Measurements from ENCODE around the gene UNC5A.

Gene UNC5A

GRCh38 chr5:176774216-176775171, 35.9 kb upstream of the UNC5A start:
- no peaks in the 10 kb centered on the region for H3K9me3 ChIP-seq (ENCODE audit: control insufficient read depth, insufficient read depth, low read depth, low read length)
- no peaks in the 10 kb centered on the region; the same call in 1 of the 2 replicates for H3K27me3 ChIP-seq (ENCODE audit: control insufficient read depth, insufficient read depth, low read length)
- no peak overlapping the region for H3K4me3 ChIP-seq (ENCODE audit: low read depth, low read length)
- H3K36me3 ChIP-seq (ENCODE audit: control insufficient read depth, insufficient read depth, low read length) = no peaks in the 10 kb centered on the region
- no peak overlapping the region for H3K27ac ChIP-seq (ENCODE audit: low read depth, low read length)
- peaks cover 10% of the 10 kb centered on the region for H3K4me1 ChIP-seq (ENCODE audit: control insufficient read depth, insufficient read depth, low read length)
- H3K9ac ChIP-seq (ENCODE audit: low read length) = no peak overlapping the region

- H3K4me1 ChIP-seq (ENCODE audit: control insufficient read depth, insufficient read depth, low read length) = peaks cover 13% of the 10 kb centered on the region
These were observed 35.0 kb upstream of the UNC5A start for GRCh38 chr5:176775409-176775808.

GRCh38 chr5:176776141-176776865, 34.1 kb upstream of the UNC5A start:
- Histone ChIP-seq H3K27me3 (ENCODE audit: control insufficient read depth, insufficient read depth, low read length) (no peaks in the 10 kb centered on the region; the same call in 1 of the 2 replicates), H3K9me3 (ENCODE audit: control insufficient read depth, insufficient read depth, low read depth, low read length) (no peaks in the 10 kb centered on the region), H3K27ac (ENCODE audit: low read depth, low read length) (no peak overlapping the region), H3K4me3 (ENCODE audit: low read depth, low read length) (no peak overlapping the region), H3K9ac (ENCODE audit: low read length) (no peak overlapping the region), H3K36me3 (ENCODE audit: control insufficient read depth, insufficient read depth, low read length) (no peaks in the 10 kb centered on the region), H3K4me1 (ENCODE audit: control insufficient read depth, insufficient read depth, low read length) (peaks cover 14% of the 10 kb centered on the region)

More at GRCh38 chr5:176775409-176775808, 35.0 kb upstream of the UNC5A start:
- Histone ChIP-seq H3K9me3 (ENCODE audit: control insufficient read depth, insufficient read depth, low read depth, low read length) (no peaks in the 10 kb centered on the region), H3K36me3 (ENCODE audit: control insufficient read depth, insufficient read depth, low read length) (no peaks in the 10 kb centered on the region), H3K27ac (ENCODE audit: low read depth, low read length) (no peak overlapping the region), H3K9ac (ENCODE audit: low read length) (no peak overlapping the region), H3K27me3 (ENCODE audit: control insufficient read depth, insufficient read depth, low read length) (no peaks in the 10 kb centered on the region; the same call in 1 of the 2 replicates), H3K4me3 (ENCODE audit: low read depth, low read length) (no peak overlapping the region)

DNA sequence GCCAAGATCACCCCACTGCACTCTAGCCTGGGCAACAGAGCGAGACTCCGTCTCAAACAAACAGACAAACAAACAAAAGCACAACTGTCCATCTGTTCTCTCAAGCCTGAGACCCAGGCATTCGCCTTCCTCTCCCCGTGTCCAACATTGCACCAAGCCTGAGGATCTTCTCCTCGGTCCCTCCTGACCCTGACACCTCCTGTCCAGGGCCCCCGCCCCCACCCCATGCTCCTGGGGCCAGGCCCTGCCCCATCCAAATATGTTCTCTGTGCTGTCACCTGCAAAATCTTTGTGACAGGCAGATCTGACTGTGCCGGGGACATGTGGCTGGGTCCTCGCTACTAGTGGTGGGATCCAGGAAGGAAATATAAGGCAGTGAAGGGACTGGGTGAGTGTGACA, 33.4 kb upstream of the UNC5A start:
- Histone ChIP-seq H3K4me3 (ENCODE audit: low read depth, low read length) (no peak overlapping the region), H3K27ac (ENCODE audit: low read depth, low read length) (no peak overlapping the region), H3K9ac (ENCODE audit: low read length) (no peak overlapping the region), H3K36me3 (ENCODE audit: control insufficient read depth, insufficient read depth, low read length) (no peaks in the 10 kb centered on the region), H3K9me3 (ENCODE audit: control insufficient read depth, insufficient read depth, low read depth, low read length) (no peaks in the 10 kb centered on the region), H3K27me3 (ENCODE audit: control insufficient read depth, insufficient read depth, low read length) (no peaks in the 10 kb centered on the region; the same call in 1 of the 2 replicates), H3K4me1 (ENCODE audit: control insufficient read depth, insufficient read depth, low read length) (peaks cover 14% of the 10 kb centered on the region)

DNA sequence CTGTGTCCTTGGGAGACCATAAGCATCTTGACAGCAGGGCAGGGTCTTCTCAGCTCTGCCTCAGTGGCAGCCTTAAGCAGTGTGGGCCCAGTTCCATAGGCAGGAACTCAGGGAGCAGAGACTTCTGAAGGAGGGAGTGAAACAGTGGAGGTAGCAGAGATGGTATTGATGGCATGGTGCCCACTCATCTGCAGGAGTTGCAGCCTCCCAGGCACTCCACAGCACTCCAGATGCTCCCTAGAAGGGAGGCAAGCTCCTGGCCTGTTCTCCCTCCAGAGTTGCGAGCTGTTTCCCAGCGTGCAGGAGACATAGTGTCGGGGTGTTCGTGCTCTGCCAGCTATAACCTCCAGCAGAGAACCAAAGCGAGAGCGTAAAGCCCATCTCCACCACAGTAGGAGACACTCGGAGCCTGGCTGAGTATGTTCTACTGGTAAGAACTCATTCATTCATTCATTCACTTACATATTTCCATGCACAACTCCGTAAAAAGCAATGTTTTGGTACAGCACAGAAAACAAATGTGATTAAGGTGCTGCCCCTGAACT, 31.4 kb upstream of the UNC5A start:
- no peak overlapping the region for H3K9ac ChIP-seq (ENCODE audit: low read length)
- H3K27me3 ChIP-seq (ENCODE audit: control insufficient read depth, insufficient read depth, low read length) = no peaks in the 10 kb centered on the region; the same call in 1 of the 2 replicates
- H3K4me3 ChIP-seq (ENCODE audit: low read depth, low read length) = no peak overlapping the region
- peaks cover 14% of the 10 kb centered on the region for H3K4me1 ChIP-seq (ENCODE audit: control insufficient read depth, insufficient read depth, low read length)
- H3K36me3 ChIP-seq (ENCODE audit: control insufficient read depth, insufficient read depth, low read length) = no peaks in the 10 kb centered on the region
- no peaks in the 10 kb centered on the region for H3K9me3 ChIP-seq (ENCODE audit: control insufficient read depth, insufficient read depth, low read depth, low read length)
- H3K27ac ChIP-seq (ENCODE audit: low read depth, low read length) = no peak overlapping the region

DNA sequence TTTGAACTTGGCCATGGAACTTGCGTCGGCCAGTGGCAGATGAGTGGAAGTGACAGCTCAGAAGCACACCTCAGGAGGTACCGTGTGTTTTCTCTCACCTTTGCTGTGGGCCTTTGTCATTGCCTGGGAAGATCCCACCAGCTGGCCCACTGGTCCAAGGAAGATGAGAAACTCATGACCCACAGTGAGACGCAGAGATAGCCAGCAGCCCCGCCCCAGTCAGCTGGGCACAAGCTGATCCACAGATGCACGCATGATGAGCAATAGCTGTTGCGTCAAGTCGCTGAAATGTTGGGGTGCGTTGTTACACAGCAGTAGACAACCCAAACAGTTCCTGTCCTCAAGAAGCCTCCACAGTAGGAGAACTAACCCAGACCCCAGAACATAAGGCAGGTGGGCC, 30.8 kb upstream of the UNC5A start:
- no peak overlapping the region for H3K9ac ChIP-seq (ENCODE audit: low read length)
- no peaks in the 10 kb centered on the region; the same call in 1 of the 2 replicates for H3K27me3 ChIP-seq (ENCODE audit: control insufficient read depth, insufficient read depth, low read length)
- no peaks in the 10 kb centered on the region for H3K9me3 ChIP-seq (ENCODE audit: control insufficient read depth, insufficient read depth, low read depth, low read length)
- H3K27ac ChIP-seq (ENCODE audit: low read depth, low read length) = no peak overlapping the region
- no peak overlapping the region for H3K4me3 ChIP-seq (ENCODE audit: low read depth, low read length)
- H3K36me3 ChIP-seq (ENCODE audit: control insufficient read depth, insufficient read depth, low read length) = no peaks in the 10 kb centered on the region
- H3K4me1 ChIP-seq (ENCODE audit: control insufficient read depth, insufficient read depth, low read length) = peaks cover 15% of the 10 kb centered on the region

DNA sequence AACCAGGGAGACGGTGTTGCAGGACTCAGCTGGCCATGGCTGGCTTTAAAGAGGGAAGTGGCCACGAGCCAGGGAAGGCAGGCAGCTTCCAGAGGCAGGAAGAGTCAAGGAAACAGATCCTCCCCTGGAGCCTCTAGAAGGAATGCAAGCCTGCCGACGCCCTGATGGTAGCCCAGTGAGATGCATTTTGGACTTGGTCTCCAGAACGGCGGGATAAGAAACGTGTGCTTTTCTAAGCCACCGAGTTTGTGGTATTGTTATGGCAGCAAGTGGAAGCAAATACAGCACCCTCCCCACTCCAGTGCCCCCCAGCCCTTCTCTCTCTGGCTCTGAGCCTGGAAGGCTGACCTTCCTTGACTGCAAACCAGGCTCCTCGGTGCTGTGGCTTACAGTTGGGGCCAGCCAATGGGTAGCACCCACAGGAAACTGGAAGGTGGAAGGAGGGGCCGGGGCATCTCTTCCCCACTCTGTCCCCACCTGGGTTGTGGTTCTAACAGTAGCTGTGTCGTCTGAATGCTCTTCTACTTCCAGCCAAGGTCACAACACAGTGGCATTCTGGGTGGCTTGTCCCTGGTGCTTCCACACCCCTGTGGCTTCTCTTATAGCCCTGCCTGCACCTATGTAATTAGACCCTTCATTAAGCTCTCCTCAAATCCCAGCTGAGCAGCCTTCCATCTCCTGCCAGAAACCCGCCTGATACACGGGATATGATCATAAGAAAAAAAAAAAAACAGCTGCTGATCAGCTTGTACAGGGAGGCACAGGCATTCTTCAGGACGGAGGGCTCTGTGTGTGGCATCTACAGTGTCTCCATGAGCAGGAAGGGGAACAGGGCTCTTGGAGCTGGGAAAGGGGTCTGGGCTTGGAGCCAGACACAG, 29.9 kb upstream of the UNC5A start:
- H3K27me3 ChIP-seq (ENCODE audit: control insufficient read depth, insufficient read depth, low read length) = no peaks in the 10 kb centered on the region; the same call in 1 of the 2 replicates
- H3K4me3 ChIP-seq (ENCODE audit: low read depth, low read length) = no peak overlapping the region

DNA sequence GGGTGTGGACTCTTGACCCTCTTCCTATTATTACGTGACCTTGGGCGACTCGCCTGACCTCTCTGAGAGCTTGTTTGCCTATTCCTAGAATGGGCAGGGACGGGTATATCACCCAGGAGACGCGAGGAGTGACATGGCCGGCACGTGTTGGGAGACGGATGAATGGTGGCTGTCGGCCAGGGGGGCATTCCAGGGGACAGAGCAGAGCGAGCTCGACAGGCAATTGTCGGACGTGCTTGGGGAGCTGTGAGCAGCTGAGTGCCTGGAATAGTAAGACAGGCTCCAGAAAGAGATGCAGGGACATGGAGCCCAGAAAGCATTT, 29.3 kb upstream of the UNC5A start:
- Histone ChIP-seq H3K27ac (ENCODE audit: low read depth, low read length) (no peak overlapping the region), H3K36me3 (ENCODE audit: control insufficient read depth, insufficient read depth, low read length) (no peaks in the 10 kb centered on the region), H3K4me3 (ENCODE audit: low read depth, low read length) (no peak overlapping the region), H3K4me1 (ENCODE audit: control insufficient read depth, insufficient read depth, low read length) (peaks cover 17% of the 10 kb centered on the region), H3K27me3 (ENCODE audit: control insufficient read depth, insufficient read depth, low read length) (no peaks in the 10 kb centered on the region; the same call in 1 of the 2 replicates), H3K9ac (ENCODE audit: low read length) (no peak overlapping the region), H3K9me3 (ENCODE audit: control insufficient read depth, insufficient read depth, low read depth, low read length) (no peaks in the 10 kb centered on the region)

More for the DNA sequence above, 29.9 kb upstream of the UNC5A start:
- H3K4me1 ChIP-seq (ENCODE audit: control insufficient read depth, insufficient read depth, low read length) = peaks cover 17% of the 10 kb centered on the region
- H3K9ac ChIP-seq (ENCODE audit: low read length) = no peak overlapping the region
- no peaks in the 10 kb centered on the region for H3K36me3 ChIP-seq (ENCODE audit: control insufficient read depth, insufficient read depth, low read length)
- no peak overlapping the region for H3K27ac ChIP-seq (ENCODE audit: low read depth, low read length)
- no peaks in the 10 kb centered on the region for H3K9me3 ChIP-seq (ENCODE audit: control insufficient read depth, insufficient read depth, low read depth, low read length)

DNA sequence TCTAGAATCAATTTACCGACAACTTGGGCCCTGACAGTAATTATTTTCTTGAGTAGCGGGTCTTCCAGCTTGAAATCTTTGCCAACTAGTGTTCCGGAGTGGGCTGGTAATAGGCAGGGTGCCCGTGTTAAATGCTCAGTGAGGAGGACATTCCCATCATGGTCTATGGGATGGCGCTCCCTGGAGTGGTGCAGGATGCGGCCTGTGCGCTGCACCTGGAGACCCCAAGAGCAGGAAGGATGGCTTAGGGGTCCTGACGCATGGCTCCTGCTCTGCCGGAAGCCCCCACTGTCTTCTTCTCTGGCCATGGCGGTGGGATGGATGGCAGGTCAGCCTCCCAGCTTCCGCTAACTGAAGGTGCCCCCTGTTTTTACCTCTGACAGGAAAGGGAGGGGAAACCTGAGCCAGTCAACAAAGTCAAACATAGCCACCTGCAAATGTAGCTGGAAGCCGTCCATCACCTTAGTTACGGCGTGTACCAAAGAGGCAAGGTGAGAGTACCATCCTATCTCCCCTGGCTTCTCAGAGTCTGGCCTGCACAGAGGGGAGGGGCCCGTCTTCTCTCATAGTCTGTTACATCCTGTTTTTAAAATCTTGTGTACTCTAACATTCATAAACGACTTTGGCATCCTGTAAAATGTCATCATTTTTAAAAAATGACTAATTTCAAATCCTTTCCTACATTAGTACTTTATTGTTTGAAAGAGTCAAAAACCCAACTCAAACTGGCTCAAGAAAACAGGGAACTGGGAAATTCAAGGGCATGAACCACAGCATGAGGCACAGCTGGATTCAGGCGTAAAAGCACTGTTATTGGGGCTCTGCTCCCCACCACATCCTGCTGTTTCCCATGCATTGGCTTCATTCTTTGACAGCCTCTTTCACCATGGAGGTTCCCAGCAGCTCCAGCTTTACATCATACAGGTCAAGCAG, 28.5 kb upstream of the UNC5A start:
- no peaks in the 10 kb centered on the region for H3K36me3 ChIP-seq (ENCODE audit: control insufficient read depth, insufficient read depth, low read length)
- no peak overlapping the region for H3K27ac ChIP-seq (ENCODE audit: low read depth, low read length)
- peaks cover 17% of the 10 kb centered on the region for H3K4me1 ChIP-seq (ENCODE audit: control insufficient read depth, insufficient read depth, low read length)
- H3K4me3 ChIP-seq (ENCODE audit: low read depth, low read length) = no peak overlapping the region
- H3K9me3 ChIP-seq (ENCODE audit: control insufficient read depth, insufficient read depth, low read depth, low read length) = no peaks in the 10 kb centered on the region
- H3K9ac ChIP-seq (ENCODE audit: low read length) = no peak overlapping the region
- H3K27me3 ChIP-seq (ENCODE audit: control insufficient read depth, insufficient read depth, low read length) = peaks cover 3% of the 10 kb centered on the region; the same call in 1 of the 2 replicates
